Measurements from ENCODE around the gene CGNL1.

GRCh38 chr15:57403017-57403416 is 26.7 kb downstream of the CGNL1 start:
- TF ChIP-seq, protein P1, sequence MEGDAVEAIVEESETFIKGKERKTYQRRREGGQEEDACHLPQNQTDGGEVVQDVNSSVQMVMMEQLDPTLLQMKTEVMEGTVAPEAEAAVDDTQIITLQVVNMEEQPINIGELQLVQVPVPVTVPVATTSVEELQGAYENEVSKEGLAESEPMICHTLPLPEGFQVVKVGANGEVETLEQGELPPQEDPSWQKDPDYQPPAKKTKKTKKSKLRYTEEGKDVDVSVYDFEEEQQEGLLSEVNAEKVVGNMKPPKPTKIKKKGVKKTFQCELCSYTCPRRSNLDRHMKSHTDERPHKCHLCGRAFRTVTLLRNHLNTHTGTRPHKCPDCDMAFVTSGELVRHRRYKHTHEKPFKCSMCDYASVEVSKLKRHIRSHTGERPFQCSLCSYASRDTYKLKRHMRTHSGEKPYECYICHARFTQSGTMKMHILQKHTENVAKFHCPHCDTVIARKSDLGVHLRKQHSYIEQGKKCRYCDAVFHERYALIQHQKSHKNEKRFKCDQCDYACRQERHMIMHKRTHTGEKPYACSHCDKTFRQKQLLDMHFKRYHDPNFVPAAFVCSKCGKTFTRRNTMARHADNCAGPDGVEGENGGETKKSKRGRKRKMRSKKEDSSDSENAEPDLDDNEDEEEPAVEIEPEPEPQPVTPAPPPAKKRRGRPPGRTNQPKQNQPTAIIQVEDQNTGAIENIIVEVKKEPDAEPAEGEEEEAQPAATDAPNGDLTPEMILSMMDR (IDR thresholded peaks at IDR 0.05; ENCODE audit: insufficient read depth, low read length) = no peak
- TF ChIP-seq, protein P2, sequence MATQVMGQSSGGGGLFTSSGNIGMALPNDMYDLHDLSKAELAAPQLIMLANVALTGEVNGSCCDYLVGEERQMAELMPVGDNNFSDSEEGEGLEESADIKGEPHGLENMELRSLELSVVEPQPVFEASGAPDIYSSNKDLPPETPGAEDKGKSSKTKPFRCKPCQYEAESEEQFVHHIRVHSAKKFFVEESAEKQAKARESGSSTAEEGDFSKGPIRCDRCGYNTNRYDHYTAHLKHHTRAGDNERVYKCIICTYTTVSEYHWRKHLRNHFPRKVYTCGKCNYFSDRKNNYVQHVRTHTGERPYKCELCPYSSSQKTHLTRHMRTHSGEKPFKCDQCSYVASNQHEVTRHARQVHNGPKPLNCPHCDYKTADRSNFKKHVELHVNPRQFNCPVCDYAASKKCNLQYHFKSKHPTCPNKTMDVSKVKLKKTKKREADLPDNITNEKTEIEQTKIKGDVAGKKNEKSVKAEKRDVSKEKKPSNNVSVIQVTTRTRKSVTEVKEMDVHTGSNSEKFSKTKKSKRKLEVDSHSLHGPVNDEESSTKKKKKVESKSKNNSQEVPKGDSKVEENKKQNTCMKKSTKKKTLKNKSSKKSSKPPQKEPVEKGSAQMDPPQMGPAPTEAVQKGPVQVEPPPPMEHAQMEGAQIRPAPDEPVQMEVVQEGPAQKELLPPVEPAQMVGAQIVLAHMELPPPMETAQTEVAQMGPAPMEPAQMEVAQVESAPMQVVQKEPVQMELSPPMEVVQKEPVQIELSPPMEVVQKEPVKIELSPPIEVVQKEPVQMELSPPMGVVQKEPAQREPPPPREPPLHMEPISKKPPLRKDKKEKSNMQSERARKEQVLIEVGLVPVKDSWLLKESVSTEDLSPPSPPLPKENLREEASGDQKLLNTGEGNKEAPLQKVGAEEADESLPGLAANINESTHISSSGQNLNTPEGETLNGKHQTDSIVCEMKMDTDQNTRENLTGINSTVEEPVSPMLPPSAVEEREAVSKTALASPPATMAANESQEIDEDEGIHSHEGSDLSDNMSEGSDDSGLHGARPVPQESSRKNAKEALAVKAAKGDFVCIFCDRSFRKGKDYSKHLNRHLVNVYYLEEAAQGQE (IDR thresholded peaks at IDR 0.05; ENCODE audit: insufficient replicate concordance, low read depth) = no peak
- TF ChIP-seq POLR2AphosphoS5 (IDR thresholded peaks at IDR 0.05; ENCODE audit: low read depth) = no peak

Measured in HL-60 (cell line).